Activated T-helper 2 cell treated with anti-CD3 and anti-CD28 coated beads, Interferon-gamma antibody, Interleukin-2, Interleukin-4, amounts not matched to agents 10 μg/mL and 5 μg/mL and 100 μg/mL, durations not matched to agents 14 hours and 24 hours and 36 hours (primary cell): ENCODE measurements around the gene SRSF7. TPM values are rescaled to one million over a fixed set of nuclear protein-coding genes. Genes with fewer than 3 reads are reported as not detected.
A peak's percentile ranks its signal among the peaks of the same experiment; 100 is the strongest.
"Not testable (repeated sequence)": the region's sequence is repeated elsewhere in the genome, so short reads cannot be mapped to it uniquely, and the experiment has no call there.

ENCODE experiments used
- DNase-seq: peaks from one replicate; pipeline ENCODE4 v3.0.0; 2021; ENCODE audit warnings: low spot score
- H3K27ac Mint-ChIP-seq: one replicate; pipeline ENCODE4 v1.8.0; 2021; ENCODE audit warnings: mixed read lengths
- H3K27me3 Mint-ChIP-seq: one replicate; pipeline ENCODE4 v1.8.0; 2021; ENCODE audit warnings: low read depth, mixed read lengths
- H3K36me3 Mint-ChIP-seq: one replicate; pipeline ENCODE4 v1.8.0; 2021; ENCODE audit warnings: low read depth, mixed read lengths
- H3K4me1 Mint-ChIP-seq: one replicate; pipeline ENCODE4 v1.8.0; 2021; ENCODE audit warnings: low read depth, mixed read lengths
- H3K4me3 Mint-ChIP-seq: one replicate; pipeline ENCODE4 v1.8.0; 2021; ENCODE audit warnings: low read depth, mild to moderate bottlenecking, moderate library complexity, mixed read lengths
- H3K9me3 Mint-ChIP-seq: one replicate; pipeline ENCODE4 v1.8.0; 2021; ENCODE audit warnings: mixed read lengths
- intact Hi-C: fragments of 100-400 bp; cut with micrococcal nuclease; formaldehyde crosslinking; loops from one replicate; pipeline ENCODE4 v1.15.1; 2023
- total RNA-seq: library from RNA; stranded (reverse); gene quantifications from 2 replicates; pipeline ENCODE4 v1.2.3, GENCODE V29; 2022

SRSF7 gene
- total RNA-seq, 1 donor from 2014 or later, result 401 TPM

DNA sequence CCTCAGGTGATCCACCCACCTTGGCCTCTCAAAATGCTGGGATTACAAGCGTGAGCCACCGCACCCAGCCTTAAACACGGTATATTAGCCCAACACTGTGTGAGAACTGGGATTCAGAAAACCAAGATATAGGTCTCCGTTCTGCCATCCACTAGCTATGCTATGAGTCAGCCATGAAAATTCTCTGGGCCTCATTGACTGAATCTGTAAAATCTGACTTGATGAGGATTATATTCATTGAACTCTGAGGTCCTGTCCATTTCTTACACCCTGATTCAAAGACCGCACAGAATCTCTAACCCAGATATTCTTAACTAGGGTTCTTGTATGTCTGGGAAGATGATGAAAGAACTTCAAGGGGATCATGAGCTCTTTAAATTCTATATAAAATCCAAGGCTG lies 47.8 kb downstream of the SRSF7 start:
- peaks cover 47% of the 10 kb centered on the region for H3K4me1 Mint-ChIP-seq
- H3K4me3 Mint-ChIP-seq, intact Hi-C loops, DNase-seq, H3K9me3 Mint-ChIP-seq, H3K27me3 Mint-ChIP-seq: not testable (repeated sequence)
- peaks cover 52% of the 10 kb centered on the region for H3K36me3 Mint-ChIP-seq
- peak overlapping the region; percentile 32 for H3K27ac Mint-ChIP-seq

DNA sequence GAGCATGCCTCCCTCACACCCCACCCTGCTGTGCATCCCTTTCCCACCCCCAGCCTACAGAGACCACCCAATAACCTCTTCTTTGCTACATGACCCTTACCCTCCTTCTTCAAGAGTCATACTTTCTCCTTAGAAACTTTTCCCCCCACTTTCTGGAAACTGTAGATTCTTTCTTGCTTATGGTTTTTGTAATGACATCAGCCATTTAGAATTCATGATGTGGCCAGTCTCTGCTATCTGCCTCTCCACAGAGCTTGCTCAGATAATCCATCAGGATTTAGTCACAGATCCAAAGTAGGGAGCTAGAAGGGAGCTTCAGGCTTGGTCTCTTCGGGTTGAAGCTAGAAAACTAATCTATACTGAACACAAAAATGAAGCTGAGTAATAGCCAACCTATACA lies 48.7 kb downstream of the SRSF7 start:
- Mint-ChIP-seq H3K9me3 (no peaks in the 10 kb centered on the region), H3K4me3 (no peak overlapping the region), H3K27ac (peak overlapping the region; percentile 51), H3K27me3 (no peaks in the 10 kb centered on the region), H3K4me1 (peaks cover 47% of the 10 kb centered on the region), H3K36me3 (peaks cover 56% of the 10 kb centered on the region)
- intact Hi-C loops, result no loop called here
- DNase-seq, result no peak

DNA sequence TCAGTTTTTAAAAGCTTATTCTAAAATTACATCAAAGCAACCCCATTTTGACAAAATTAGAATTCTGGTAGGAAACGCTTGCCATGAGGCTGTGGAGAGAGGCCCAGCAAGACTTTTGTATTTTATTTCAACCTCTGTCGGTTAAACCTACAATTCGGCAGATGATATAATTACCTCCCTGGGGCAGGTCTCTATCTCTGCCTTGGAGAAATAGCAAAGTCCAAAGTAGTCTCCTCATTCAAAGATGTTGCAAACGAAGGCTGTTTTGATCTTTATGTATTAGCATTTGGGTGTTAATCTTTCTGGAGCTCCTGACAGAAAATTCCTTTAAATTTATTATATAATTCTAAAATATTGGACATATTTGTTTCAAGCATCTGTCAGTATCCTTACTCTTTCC lies 49.6 kb downstream of the SRSF7 start:
- H3K4me3 Mint-ChIP-seq, result peak overlapping the region; percentile 34

DNA sequence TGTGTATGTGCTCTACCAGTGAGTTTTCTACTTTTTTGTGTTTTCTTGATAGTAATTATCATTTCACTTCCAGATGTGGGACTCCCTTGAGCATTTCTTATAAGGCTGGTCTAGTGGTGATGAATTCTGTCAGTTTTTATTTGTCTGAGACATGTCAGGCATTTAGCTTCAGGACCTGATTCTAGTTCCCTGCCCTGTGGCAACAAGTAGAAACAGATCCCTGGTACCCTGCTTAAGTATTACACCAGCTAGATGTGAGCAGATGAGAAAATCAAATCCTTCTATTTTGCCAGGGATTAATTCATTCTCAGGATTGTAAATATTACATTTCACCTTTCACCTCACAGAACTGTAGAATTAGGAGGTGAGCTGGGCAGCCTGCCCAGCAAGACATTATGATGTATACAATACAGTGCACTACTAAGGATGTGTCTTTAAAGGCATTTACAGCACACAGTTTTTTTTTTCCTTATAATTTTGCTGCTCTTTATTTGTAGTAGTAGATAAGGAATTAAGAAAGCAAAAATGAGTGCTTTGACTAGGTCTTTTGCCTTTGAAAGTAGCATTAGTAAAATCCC lies 50.2 kb downstream of the SRSF7 start:
- Mint-ChIP-seq H3K4me1 (peaks cover 45% of the 10 kb centered on the region), H3K36me3 (peaks cover 55% of the 10 kb centered on the region), H3K4me3 (peak overlapping the region; percentile 65), H3K9me3 (no peaks in the 10 kb centered on the region), H3K27me3 (no peaks in the 10 kb centered on the region), H3K27ac (peak overlapping the region; percentile 84)
- no peak for DNase-seq
- intact Hi-C loops, result loop anchor here (1.0 kb wide), 1 partner anchor 48 kb away; no protein-coding TSS in a partner anchor

More for the DNA sequence above, 49.6 kb downstream of the SRSF7 start:
- intact Hi-C loops, result no loop called here
- DNase-seq, result no peak
- peaks cover 44% of the 10 kb centered on the region for H3K4me1 Mint-ChIP-seq
- H3K27ac Mint-ChIP-seq, result peak overlapping the region; percentile 61
- no peaks in the 10 kb centered on the region for H3K9me3 Mint-ChIP-seq
- H3K36me3 Mint-ChIP-seq, result peaks cover 53% of the 10 kb centered on the region
- no peaks in the 10 kb centered on the region for H3K27me3 Mint-ChIP-seq

DNA sequence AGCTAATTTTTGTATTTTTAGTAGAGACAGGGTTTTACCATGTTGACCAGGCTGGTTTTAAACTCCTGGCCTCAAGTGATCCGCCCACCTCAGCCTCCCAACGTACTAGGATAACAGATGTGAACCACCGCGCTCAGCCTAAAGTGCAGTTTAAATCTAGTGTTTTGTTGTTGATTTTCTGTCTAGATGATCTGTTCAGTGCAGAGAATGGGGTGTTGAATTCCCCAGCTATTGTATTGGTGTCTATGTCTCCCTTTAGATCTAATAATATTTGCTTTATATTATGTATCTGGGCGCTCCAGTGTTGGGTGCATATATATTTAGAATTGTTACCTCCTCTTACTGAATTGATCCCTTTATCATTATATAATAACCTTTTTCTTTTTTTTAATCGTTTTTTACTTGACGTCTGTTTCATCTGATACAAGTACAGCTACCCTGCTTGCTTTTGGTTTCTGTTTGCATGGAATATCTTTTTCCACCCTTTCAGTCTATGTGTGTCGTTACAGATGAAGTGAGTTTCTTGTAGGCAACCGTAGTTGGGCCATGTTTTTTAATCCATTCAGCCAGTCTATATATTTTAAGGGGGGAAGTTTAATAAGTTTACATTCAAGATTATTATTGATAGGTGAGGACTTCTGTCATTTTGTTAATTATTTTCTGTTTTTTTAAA lies 50.9 kb downstream of the SRSF7 start:
- intact Hi-C loops, result loop anchor here (1.0 kb wide), 1 partner anchor 47 kb away; no protein-coding TSS in a partner anchor
- Mint-ChIP-seq H3K9me3 (no peaks in the 10 kb centered on the region), H3K27ac (peak overlapping the region; percentile 84), H3K36me3 (peaks cover 58% of the 10 kb centered on the region), H3K27me3 (no peaks in the 10 kb centered on the region), H3K4me3 (peak overlapping the region; percentile 65), H3K4me1 (peaks cover 43% of the 10 kb centered on the region)
- DNase-seq, result no peak

DNA sequence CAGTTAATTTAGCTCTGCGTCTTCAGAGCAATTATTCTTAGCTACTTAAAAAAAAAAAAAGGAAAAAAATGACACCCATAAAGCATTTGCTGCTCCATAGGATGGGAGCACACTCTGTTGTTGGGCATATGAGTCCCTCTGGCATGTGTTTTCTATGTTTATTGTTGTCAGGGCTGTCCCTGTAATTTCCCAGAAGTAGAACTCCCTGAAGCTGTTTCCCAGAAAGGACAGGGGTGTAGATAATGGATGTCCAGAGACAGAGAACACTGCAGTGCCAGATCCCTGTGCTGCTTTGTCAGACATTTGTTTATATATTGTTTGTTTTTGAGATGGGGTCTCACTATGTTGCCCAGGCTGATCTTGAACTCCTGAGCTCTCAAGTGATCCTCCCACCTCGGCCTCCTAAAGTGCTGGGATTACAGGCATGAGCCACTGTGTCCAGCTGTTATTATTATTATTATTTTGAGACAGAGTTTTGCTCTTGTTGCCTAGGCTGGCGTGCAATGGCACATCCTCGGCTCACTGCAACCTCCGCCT lies 52.6 kb downstream of the SRSF7 start:
- Mint-ChIP-seq H3K4me1 (peaks cover 44% of the 10 kb centered on the region), H3K27ac (no peak overlapping the region), H3K9me3 (no peaks in the 10 kb centered on the region), H3K36me3 (peaks cover 59% of the 10 kb centered on the region), H3K27me3 (no peaks in the 10 kb centered on the region), H3K4me3 (no peak overlapping the region)
- DNase-seq, result no peak
- intact Hi-C loops, result no loop called here

DNA sequence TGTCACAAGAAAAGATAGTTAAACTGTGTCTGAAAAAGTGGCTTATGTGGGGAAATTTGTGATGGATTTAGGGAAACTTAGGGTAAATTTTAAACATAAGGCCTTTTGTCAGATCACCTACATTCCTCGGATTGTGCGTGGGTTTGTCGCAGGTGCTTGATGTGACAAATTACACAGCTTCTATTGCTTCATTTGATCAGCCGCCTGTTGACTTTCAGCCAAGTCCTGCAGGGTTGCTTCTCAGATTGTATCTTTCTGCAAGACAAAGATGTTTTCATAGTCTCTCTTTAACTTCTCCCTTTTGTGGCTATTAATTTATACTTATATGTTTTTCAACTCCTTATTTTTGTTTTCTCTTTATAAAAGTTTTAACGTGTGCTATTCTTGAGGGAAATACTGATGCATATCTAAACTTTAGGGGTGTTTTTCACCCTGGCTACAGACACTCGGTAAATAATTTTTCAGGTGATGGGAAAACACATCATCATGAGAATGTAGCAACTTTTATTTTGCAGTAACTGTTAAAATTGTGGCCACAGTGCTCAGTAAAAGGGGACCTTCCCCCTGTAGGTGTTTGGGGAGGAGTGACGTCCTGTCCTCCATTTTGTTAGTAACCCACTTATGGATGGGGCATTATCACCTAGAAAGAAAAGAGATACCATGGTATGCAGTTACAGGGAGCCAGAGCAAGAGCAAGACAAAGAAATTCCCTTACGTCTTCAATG lies 53.9 kb downstream of the SRSF7 start:
- H3K4me1 Mint-ChIP-seq, result peaks cover 49% of the 10 kb centered on the region
- no peaks in the 10 kb centered on the region for H3K27me3 Mint-ChIP-seq
- H3K27ac Mint-ChIP-seq, result peak overlapping the region; percentile 82
- H3K9me3 Mint-ChIP-seq, result no peaks in the 10 kb centered on the region
- H3K36me3 Mint-ChIP-seq, result peaks cover 64% of the 10 kb centered on the region
- intact Hi-C loops, result no loop called here
- no peak for DNase-seq
- no peak overlapping the region for H3K4me3 Mint-ChIP-seq

Other genes starting within 250 kb of the SRSF7 start
- gene HNRNPLL, start 148.4 kb downstream of the SRSF7 start, total RNA-seq, result 65.7 and 67.7 TPM in 2 replicates
- gene GALM, start 85.2 kb downstream of the SRSF7 start, total RNA-seq, result 42.1 and 43.0 TPM in 2 replicates
- 29.9 and 33.6 TPM in 2 replicates for gene GEMIN6, start 26.8 kb upstream of the SRSF7 start, total RNA-seq
- gene DHX57, start 124.6 kb upstream of the SRSF7 start, total RNA-seq, result 18.5 and 21.7 TPM in 2 replicates
- gene MORN2, start 124.6 kb upstream of the SRSF7 start, total RNA-seq, result 4.1 and 4.7 TPM in 2 replicates
- 0.25 TPM in 1 of 2 replicates, not detected in the other for gene ARHGEF33, start 138.5 kb upstream of the SRSF7 start, total RNA-seq